Measurements from ENCODE around the gene FAM184B.

FAM184B gene

GRCh38 chr4:17726911-17727310, 54.5 kb downstream of the FAM184B start:
- Histone ChIP-seq H3K9ac (ENCODE audit: low read depth, low read length, poor library complexity, severe bottlenecking) (no peak overlapping the region), H3K9me2 (replicated peaks; ENCODE audit: low read depth, low read length) (no peaks in the 10 kb centered on the region), H3K79me2 (ENCODE audit: insufficient read depth, low read length) (no peaks in the 10 kb centered on the region), H4K20me1 (ENCODE audit: insufficient read depth, low read length, poor library complexity, severe bottlenecking) (no peaks in the 10 kb centered on the region), H3K4me2 (ENCODE audit: low read depth, low read length, poor library complexity, severe bottlenecking) (no peak overlapping the region), H3K4me1 (ENCODE audit: insufficient read depth, low read length, poor library complexity, severe bottlenecking) (no peaks in the 10 kb centered on the region), H3K9me3 (ENCODE audit: insufficient read depth, low read depth, low read length) (no peaks in the 10 kb centered on the region), H3K36me3 (ENCODE audit: insufficient read depth, low read length) (no peaks in the 10 kb centered on the region), H3K27me3 (ENCODE audit: insufficient read depth, low read length, poor library complexity, severe bottlenecking) (no peaks in the 10 kb centered on the region), H3K4me3 (ENCODE audit: low read length, poor library complexity, severe bottlenecking) (no peak overlapping the region), H3F3A (ENCODE audit: low read depth) (no peaks in the 10 kb centered on the region), H2AFZ (ENCODE audit: low read length) (no peak overlapping the region)
- TF ChIP-seq CTCF (conservative IDR thresholded peaks at IDR 0.05; ENCODE audit: low read length), result no peak
- TF ChIP-seq EZH2phosphoT487 (IDR thresholded peaks at IDR 0.05; ENCODE audit: borderline replicate concordance), result no peak

GRCh38 chr4:17723648-17724047, 57.8 kb downstream of the FAM184B start:
- Histone ChIP-seq H3K79me2 (ENCODE audit: insufficient read depth, low read length) (no peaks in the 10 kb centered on the region), H4K20me1 (ENCODE audit: insufficient read depth, low read length, poor library complexity, severe bottlenecking) (no peaks in the 10 kb centered on the region), H3K4me3 (ENCODE audit: low read length, poor library complexity, severe bottlenecking) (no peak overlapping the region), H3K27me3 (ENCODE audit: insufficient read depth, low read length, poor library complexity, severe bottlenecking) (no peaks in the 10 kb centered on the region), H3K4me2 (ENCODE audit: low read depth, low read length, poor library complexity, severe bottlenecking) (no peak overlapping the region), H3K9ac (ENCODE audit: low read depth, low read length, poor library complexity, severe bottlenecking) (no peak overlapping the region), H3F3A (ENCODE audit: low read depth) (no peaks in the 10 kb centered on the region), H3K9me2 (replicated peaks; ENCODE audit: low read depth, low read length) (no peaks in the 10 kb centered on the region), H2AFZ (ENCODE audit: low read length) (no peak overlapping the region), H3K4me1 (ENCODE audit: insufficient read depth, low read length, poor library complexity, severe bottlenecking) (no peaks in the 10 kb centered on the region), H3K36me3 (ENCODE audit: insufficient read depth, low read length) (no peaks in the 10 kb centered on the region), H3K9me3 (ENCODE audit: insufficient read depth, low read depth, low read length) (no peaks in the 10 kb centered on the region)
- no peak for TF ChIP-seq CTCF (conservative IDR thresholded peaks at IDR 0.05; ENCODE audit: low read length)
- no peak for TF ChIP-seq EZH2phosphoT487 (IDR thresholded peaks at IDR 0.05; ENCODE audit: borderline replicate concordance)

GRCh38 chr4:17722356-17722700, 59.1 kb downstream of the FAM184B start:
- Histone ChIP-seq H3K4me2 (ENCODE audit: low read depth, low read length, poor library complexity, severe bottlenecking) (no peak overlapping the region), H3F3A (ENCODE audit: low read depth) (no peaks in the 10 kb centered on the region), H3K9ac (ENCODE audit: low read depth, low read length, poor library complexity, severe bottlenecking) (no peak overlapping the region), H3K9me2 (replicated peaks; ENCODE audit: low read depth, low read length) (no peaks in the 10 kb centered on the region), H4K20me1 (ENCODE audit: insufficient read depth, low read length, poor library complexity, severe bottlenecking) (no peaks in the 10 kb centered on the region), H3K4me3 (ENCODE audit: low read length, poor library complexity, severe bottlenecking) (no peak overlapping the region), H3K36me3 (ENCODE audit: insufficient read depth, low read length) (no peaks in the 10 kb centered on the region), H3K9me3 (ENCODE audit: insufficient read depth, low read depth, low read length) (no peaks in the 10 kb centered on the region), H3K4me1 (ENCODE audit: insufficient read depth, low read length, poor library complexity, severe bottlenecking) (no peaks in the 10 kb centered on the region), H2AFZ (ENCODE audit: low read length) (no peak overlapping the region), H3K27me3 (ENCODE audit: insufficient read depth, low read length, poor library complexity, severe bottlenecking) (no peaks in the 10 kb centered on the region), H3K79me2 (ENCODE audit: insufficient read depth, low read length) (no peaks in the 10 kb centered on the region)
- TF ChIP-seq CTCF (conservative IDR thresholded peaks at IDR 0.05; ENCODE audit: low read length), result no peak
- no peak for TF ChIP-seq EZH2phosphoT487 (IDR thresholded peaks at IDR 0.05; ENCODE audit: borderline replicate concordance)
